WTC11 (cell line): ENCODE results near the gene PPP3CB. TPM values are rescaled to one million over a fixed set of nuclear protein-coding genes. Genes with fewer than 3 reads are reported as not detected.

Experiments used
- AR ChIP-seq: fragments of 250-450 bp; sonication (Bioruptor Pico); IDR thresholded peaks from 2 replicates; pipeline ENCODE4 v1.9.0; 2021; ENCODE audit warnings: mild to moderate bottlenecking
- ATF2 ChIP-seq: sonication (generic); formaldehyde crosslinking; IDR thresholded peaks from 2 replicates; pipeline ENCODE4 v1.8.1; 2022; ENCODE audit warnings: low read depth, missing genetic modification reagents, borderline replicate concordance
- ETV6 ChIP-seq: sonication (generic); formaldehyde crosslinking; IDR thresholded peaks from 2 replicates; pipeline ENCODE4 v1.8.1; 2022; ENCODE audit warnings: mild to moderate bottlenecking, missing genetic modification reagents
- FOXK1 ChIP-seq: sonication (generic); formaldehyde crosslinking; IDR thresholded peaks from 2 replicates; pipeline ENCODE4 v1.8.0; 2022; ENCODE audit warnings: mild to moderate bottlenecking, moderate library complexity, missing genetic modification reagents
- FOXP4 ChIP-seq: sonication (generic); formaldehyde crosslinking; IDR thresholded peaks from 2 replicates; pipeline ENCODE4 v1.8.0; 2022; ENCODE audit warnings: mild to moderate bottlenecking, missing genetic modification reagents
- HMGA2 ChIP-seq: fragments of 250-450 bp; sonication (Bioruptor Pico); IDR thresholded peaks from 2 replicates; pipeline ENCODE4 v1.4.0; 2021; ENCODE audit warnings: mild to moderate bottlenecking, moderate library complexity
- IRF2 ChIP-seq: sonication (generic); formaldehyde crosslinking; IDR thresholded peaks from 2 replicates; pipeline ENCODE4 v1.8.0; 2022; ENCODE audit warnings: low read depth, missing genetic modification reagents, borderline replicate concordance
- JUN ChIP-seq: sonication (generic); formaldehyde crosslinking; IDR thresholded peaks from 2 replicates; pipeline ENCODE4 v1.8.0; 2023; ENCODE audit warnings: mild to moderate bottlenecking, missing genetic modification reagents
- MXD4 ChIP-seq: fragments of 250-450 bp; sonication (Bioruptor Pico); IDR thresholded peaks from 2 replicates; pipeline ENCODE4 v1.8.0; 2021; ENCODE audit warnings: mild to moderate bottlenecking, moderate library complexity, borderline replicate concordance
- NFATC4 ChIP-seq: fragments of 250-450 bp; sonication (Bioruptor Pico); IDR thresholded peaks from 2 replicates; pipeline ENCODE4 v1.9.0; 2021; ENCODE audit warnings: mild to moderate bottlenecking
- NFE2L1 ChIP-seq: sonication (generic); formaldehyde crosslinking; IDR thresholded peaks from 2 replicates; pipeline ENCODE4 v1.8.1; 2023; ENCODE audit warnings: missing genetic modification reagents
- OVOL2 ChIP-seq: fragments of 250-450 bp; sonication (Bioruptor Pico); IDR thresholded peaks from 2 replicates; pipeline ENCODE4 v1.9.0; 2021; ENCODE audit warnings: mild to moderate bottlenecking, borderline replicate concordance
- PRDM15 ChIP-seq: sonication (generic); formaldehyde crosslinking; IDR thresholded peaks from 2 replicates; pipeline ENCODE4 v1.8.0; 2022; ENCODE audit warnings: missing genetic modification reagents
- RORB ChIP-seq: fragments of 250-450 bp; sonication (Bioruptor Pico); IDR thresholded peaks from 2 replicates; pipeline ENCODE4 v1.9.0; 2021; ENCODE audit warnings: mild to moderate bottlenecking
- SMAD3 ChIP-seq: sonication (generic); formaldehyde crosslinking; IDR thresholded peaks from 2 replicates; pipeline ENCODE4 v1.8.0; 2022; ENCODE audit warnings: missing genetic modification reagents, mild to moderate bottlenecking, borderline replicate concordance
- SP1 ChIP-seq: sonication (generic); formaldehyde crosslinking; conservative IDR thresholded peaks from 2 replicates; pipeline ENCODE4 v1.8.1; 2022; ENCODE audit warnings: missing genetic modification reagents
- TEAD1 ChIP-seq: sonication (generic); formaldehyde crosslinking; IDR thresholded peaks from 2 replicates; pipeline ENCODE4 v1.8.0; 2022; ENCODE audit warnings: mild to moderate bottlenecking, missing genetic modification reagents
- TP53 ChIP-seq: sonication (generic); formaldehyde crosslinking; IDR thresholded peaks from 2 replicates; pipeline ENCODE4 v1.8.1; 2023; ENCODE audit warnings: mild to moderate bottlenecking, missing genetic modification reagents
- USF1 ChIP-seq: sonication (generic); formaldehyde crosslinking; IDR thresholded peaks from 2 replicates; pipeline ENCODE4 v1.8.0; 2022; ENCODE audit warnings: mild to moderate bottlenecking, missing genetic modification reagents
- ZBTB21 ChIP-seq: sonication (generic); formaldehyde crosslinking; IDR thresholded peaks from 2 replicates; pipeline ENCODE4 v1.8.1; 2023; ENCODE audit warnings: mild to moderate bottlenecking, missing genetic modification reagents, borderline replicate concordance
- ZNF219 ChIP-seq: sonication (generic); formaldehyde crosslinking; IDR thresholded peaks from 2 replicates; pipeline ENCODE4 v1.8.0; 2023; ENCODE audit warnings: missing genetic modification reagents, mild to moderate bottlenecking, borderline replicate concordance
- ZNF396 ChIP-seq: fragments of 250-450 bp; sonication (Bioruptor Pico); IDR thresholded peaks from 2 replicates; pipeline ENCODE4 v1.8.0; 2021; ENCODE audit warnings: mild to moderate bottlenecking, moderate library complexity, borderline replicate concordance
- ZNF671 ChIP-seq: fragments of 250-450 bp; sonication (Bioruptor Pico); IDR thresholded peaks from 2 replicates; pipeline ENCODE4 v1.8.0; 2021; ENCODE audit warnings: mild to moderate bottlenecking
- total RNA-seq: library from RNA; stranded (reverse); gene quantifications from 3 replicates; pipeline ENCODE4 v1.2.3, GENCODE V29; 2021
- TF ChIP-seq, protein P1 (sequence below): sonication (generic); formaldehyde crosslinking; IDR thresholded peaks from 2 replicates; pipeline ENCODE4 v1.8.0; 2022; ENCODE audit warnings: mild to moderate bottlenecking, missing genetic modification reagents
- TF ChIP-seq, protein P2 (sequence below): sonication (generic); formaldehyde crosslinking; IDR thresholded peaks from 2 replicates; pipeline ENCODE4 v1.8.1; 2023; ENCODE audit warnings: mild to moderate bottlenecking, moderate library complexity, missing genetic modification reagents
- TF ChIP-seq, protein P3 (sequence below): fragments of 250-450 bp; sonication (Bioruptor Pico); IDR thresholded peaks from 2 replicates; pipeline ENCODE4 v1.9.0; 2021; ENCODE audit warnings: mild to moderate bottlenecking

The PPP3CB gene
- total RNA-seq, 1 experiment from 2014 or later = 30.0 TPM

DNA sequence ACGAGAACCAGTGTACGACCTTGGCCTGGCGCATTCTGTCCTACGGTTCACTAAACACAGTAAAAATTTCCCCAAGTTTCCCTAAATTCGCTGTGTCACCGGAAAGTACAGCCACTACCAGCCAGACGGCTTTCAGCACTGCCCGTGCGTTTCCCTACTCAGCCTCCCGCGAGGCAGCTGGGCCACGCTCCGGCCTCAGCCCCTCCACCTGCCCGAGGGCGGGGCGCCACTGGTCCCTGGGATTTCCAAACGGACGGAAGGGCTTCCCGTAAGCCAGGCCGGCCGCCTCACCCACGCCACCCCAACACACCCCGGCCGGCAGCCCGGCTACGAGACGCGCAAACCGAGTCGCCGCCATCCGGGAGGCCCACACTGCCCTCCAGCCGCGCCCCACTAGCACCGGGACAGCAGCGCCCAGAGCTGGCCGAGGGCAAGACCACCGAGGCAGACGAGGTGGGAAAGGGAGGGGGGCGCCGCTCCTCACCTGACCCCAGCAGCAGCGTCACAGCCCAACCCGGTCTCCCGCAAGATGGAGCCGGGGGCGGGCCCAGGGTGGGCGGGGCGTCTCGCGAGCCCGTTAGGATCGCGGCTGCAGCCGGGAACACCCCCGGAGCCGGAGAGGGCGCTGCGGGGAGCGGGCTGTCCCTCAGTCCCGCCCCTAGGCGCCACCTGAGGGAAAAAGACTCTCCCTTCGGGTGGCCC lies 82.1 kb downstream of the PPP3CB start, which contains the start of gene ANXA7 (continued):
- TF ChIP-seq ZNF219 (CRISPR knock-in tag) = no peak
- peak; percentile 15; the same call in 1 of the 2 replicates for TF ChIP-seq TP53
- no peak for TF ChIP-seq NFE2L1 (CRISPR knock-in tag)
- TF ChIP-seq USF1 = peak; percentile 74; the same call in 1 of the 2 replicates
- TF ChIP-seq SMAD3 (CRISPR knock-in tag) = peak; percentile 20; the same call in 1 of the 2 replicates
- TF ChIP-seq, protein P1, sequence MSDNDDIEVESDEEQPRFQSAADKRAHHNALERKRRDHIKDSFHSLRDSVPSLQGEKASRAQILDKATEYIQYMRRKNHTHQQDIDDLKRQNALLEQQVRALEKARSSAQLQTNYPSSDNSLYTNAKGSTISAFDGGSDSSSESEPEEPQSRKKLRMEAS = no peak; the same call in none of the 2 replicates
- TF ChIP-seq, protein P2, sequence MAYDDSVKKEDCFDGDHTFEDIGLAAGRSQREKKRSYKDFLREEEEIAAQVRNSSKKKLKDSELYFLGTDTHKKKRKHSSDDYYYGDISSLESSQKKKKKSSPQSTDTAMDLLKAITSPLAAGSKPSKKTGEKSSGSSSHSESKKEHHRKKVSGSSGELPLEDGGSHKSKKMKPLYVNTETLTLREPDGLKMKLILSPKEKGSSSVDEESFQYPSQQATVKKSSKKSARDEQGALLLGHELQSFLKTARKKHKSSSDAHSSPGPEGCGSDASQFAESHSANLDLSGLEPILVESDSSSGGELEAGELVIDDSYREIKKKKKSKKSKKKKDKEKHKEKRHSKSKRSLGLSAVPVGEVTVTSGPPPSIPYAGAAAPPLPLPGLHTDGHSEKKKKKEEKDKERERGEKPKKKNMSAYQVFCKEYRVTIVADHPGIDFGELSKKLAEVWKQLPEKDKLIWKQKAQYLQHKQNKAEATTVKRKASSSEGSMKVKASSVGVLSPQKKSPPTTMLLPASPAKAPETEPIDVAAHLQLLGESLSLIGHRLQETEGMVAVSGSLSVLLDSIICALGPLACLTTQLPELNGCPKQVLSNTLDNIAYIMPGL (CRISPR knock-in tag) = peak; percentile 80
- no peak for TF ChIP-seq ZNF671
- no peak for TF ChIP-seq ZNF396
- TF ChIP-seq SP1 (CRISPR knock-in tag) = peak; percentile 92
- TF ChIP-seq RORB (CRISPR knock-in tag) = no peak
- TF ChIP-seq, protein P3, sequence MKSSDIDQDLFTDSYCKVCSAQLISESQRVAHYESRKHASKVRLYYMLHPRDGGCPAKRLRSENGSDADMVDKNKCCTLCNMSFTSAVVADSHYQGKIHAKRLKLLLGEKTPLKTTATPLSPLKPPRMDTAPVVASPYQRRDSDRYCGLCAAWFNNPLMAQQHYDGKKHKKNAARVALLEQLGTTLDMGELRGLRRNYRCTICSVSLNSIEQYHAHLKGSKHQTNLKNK (CRISPR knock-in tag) = no peak
- no peak; the same call in 1 of the 2 replicates for TF ChIP-seq JUN (CRISPR knock-in tag)
- TF ChIP-seq FOXK1 = peak; percentile 86; the same call in 1 of the 2 replicates
- TF ChIP-seq NFATC4 (CRISPR knock-in tag) = no peak
- TF ChIP-seq AR (CRISPR knock-in tag) = no peak
- TF ChIP-seq TEAD1 = peak; percentile 30; the same call in 1 of the 2 replicates
- TF ChIP-seq IRF2 = no peak
- TF ChIP-seq ZBTB21 = no peak
- TF ChIP-seq OVOL2 = no peak
- TF ChIP-seq ATF2 (CRISPR knock-in tag) = no peak
- no peak for TF ChIP-seq PRDM15 (CRISPR knock-in tag)
- no peak for TF ChIP-seq HMGA2 (CRISPR knock-in tag)
- TF ChIP-seq FOXP4 (CRISPR knock-in tag) = 0 out of 2 replicates have a peak, but pooled peaks have one; percentile 31
- peak; percentile 26; the same call in 1 of the 2 replicates for TF ChIP-seq ETV6 (CRISPR knock-in tag)
- no peak for TF ChIP-seq MXD4 (CRISPR knock-in tag)
